MM.1S (cell line): ENCODE results near the gene CYTL1.

Source experiments
- EZH2 ChIP-seq: fragments of 300-600 bp; sonication (generic); optimal IDR thresholded peaks from 2 replicates; pipeline ENCODE3; 2017; ENCODE audit warnings: low read depth, mild to moderate bottlenecking, antibody characterized with exemption, low read length, mixed read lengths
- TF ChIP-seq, protein P1 (sequence below): fragments of 300-600 bp; sonication (generic); IDR thresholded peaks from 2 replicates; pipeline ENCODE4 v1.5.1; 2016; ENCODE audit warnings: antibody characterized with exemption, low read length, mixed read lengths

DNA sequence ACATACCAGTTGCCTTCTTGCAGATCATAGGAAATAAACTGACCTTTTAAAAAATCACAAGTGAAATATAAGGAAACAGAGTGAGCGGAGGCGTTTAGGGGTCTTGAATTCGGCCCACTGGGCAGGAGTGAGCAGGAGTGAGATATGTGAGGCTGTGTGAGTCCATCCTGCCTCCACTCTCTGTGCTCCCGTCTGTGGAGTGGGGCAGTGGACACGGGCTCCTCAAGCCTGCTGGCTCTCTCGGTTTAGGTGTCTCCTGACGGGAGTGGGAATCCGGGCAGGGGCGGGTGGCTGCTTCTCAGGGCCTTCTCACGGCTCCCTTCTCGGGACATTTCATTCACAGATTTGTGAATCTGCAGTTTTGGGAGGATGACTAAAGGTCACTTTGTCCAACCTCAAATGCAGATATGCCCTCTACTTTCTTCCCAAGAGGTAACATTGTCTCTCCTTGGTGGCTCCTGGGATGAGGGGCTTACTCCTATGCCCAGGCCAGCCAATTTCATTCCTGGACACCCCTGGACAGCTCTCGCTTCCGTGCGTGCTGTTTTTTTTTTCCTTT lies 27.6 kb downstream of the CYTL1 start:
- TF ChIP-seq, protein P1, sequence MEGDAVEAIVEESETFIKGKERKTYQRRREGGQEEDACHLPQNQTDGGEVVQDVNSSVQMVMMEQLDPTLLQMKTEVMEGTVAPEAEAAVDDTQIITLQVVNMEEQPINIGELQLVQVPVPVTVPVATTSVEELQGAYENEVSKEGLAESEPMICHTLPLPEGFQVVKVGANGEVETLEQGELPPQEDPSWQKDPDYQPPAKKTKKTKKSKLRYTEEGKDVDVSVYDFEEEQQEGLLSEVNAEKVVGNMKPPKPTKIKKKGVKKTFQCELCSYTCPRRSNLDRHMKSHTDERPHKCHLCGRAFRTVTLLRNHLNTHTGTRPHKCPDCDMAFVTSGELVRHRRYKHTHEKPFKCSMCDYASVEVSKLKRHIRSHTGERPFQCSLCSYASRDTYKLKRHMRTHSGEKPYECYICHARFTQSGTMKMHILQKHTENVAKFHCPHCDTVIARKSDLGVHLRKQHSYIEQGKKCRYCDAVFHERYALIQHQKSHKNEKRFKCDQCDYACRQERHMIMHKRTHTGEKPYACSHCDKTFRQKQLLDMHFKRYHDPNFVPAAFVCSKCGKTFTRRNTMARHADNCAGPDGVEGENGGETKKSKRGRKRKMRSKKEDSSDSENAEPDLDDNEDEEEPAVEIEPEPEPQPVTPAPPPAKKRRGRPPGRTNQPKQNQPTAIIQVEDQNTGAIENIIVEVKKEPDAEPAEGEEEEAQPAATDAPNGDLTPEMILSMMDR = no peak
- TF ChIP-seq EZH2 = no peak
